ENCODE measurements around the gene NKG7. TPM values are rescaled to one million over a fixed set of nuclear protein-coding genes. Genes with fewer than 3 reads are reported as not detected.

NKG7 gene
- total RNA-seq, 1 donor from 2014 or later: 0.99 TPM

DNA sequence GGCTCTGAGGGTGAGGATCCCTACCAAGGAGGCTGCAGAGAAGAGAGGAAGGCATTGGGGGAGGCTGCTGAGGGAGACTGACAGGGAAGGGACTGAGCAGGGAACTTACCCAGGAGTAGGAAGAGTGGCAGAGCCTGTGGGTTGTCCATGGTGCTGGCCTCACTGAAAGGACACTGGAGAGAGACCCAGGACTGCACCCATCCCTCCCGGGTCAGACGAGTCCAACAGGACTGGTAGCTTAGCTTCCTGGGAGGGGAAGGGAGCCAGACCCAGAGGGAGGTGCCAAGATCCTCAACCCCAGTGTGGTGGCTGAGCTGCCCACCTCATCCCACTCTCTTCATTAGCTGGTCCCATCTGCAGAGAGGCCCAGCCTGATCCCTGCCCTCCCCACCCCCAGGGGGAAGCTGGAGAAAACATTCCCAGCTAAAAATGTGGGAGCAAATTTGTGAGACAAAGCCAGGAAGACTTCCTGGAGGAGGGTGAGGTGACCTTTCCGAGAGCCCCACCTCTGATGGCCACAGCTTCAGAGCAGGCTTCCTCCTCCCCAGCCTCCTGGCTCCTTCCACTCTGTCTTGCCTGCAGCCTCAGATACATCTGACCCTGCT lies 30.4 kb downstream of the NKG7 start, which contains the start of gene VSIG10L:
Gene VSIG10L, minus strand, starts transcription at position 164 of the 605 bp plus-strand sequence. Its CDS starts 15 bp downstream, at position 149.
- intact Hi-C loops (cut with micrococcal nuclease): no loop called here
- ATAC-seq: no peak
- DNase-seq: no peak

DNA sequence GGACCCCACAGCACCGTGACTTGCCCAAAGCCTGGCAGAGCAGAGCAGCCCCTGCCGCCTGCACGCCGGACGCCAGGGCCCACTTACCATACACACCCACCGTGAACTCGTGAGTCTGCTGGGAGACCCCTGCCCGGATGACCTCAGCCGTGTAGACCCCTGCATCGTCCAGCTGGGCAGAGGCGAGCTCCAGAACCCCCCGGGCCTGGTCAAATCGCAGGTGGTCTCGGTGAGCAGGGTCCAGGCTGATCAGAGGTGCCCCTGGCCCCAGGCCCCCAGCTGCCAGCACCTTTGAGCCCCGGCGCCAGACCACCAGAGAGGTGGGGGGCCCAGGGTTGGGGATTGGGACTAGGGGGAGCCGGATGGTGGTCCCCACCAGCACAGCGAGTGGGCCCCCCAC lies 31.4 kb downstream of the NKG7 start:
- ATAC-seq: no peak
- intact Hi-C loops (cut with micrococcal nuclease): no loop called here
- DNase-seq: no peak

DNA sequence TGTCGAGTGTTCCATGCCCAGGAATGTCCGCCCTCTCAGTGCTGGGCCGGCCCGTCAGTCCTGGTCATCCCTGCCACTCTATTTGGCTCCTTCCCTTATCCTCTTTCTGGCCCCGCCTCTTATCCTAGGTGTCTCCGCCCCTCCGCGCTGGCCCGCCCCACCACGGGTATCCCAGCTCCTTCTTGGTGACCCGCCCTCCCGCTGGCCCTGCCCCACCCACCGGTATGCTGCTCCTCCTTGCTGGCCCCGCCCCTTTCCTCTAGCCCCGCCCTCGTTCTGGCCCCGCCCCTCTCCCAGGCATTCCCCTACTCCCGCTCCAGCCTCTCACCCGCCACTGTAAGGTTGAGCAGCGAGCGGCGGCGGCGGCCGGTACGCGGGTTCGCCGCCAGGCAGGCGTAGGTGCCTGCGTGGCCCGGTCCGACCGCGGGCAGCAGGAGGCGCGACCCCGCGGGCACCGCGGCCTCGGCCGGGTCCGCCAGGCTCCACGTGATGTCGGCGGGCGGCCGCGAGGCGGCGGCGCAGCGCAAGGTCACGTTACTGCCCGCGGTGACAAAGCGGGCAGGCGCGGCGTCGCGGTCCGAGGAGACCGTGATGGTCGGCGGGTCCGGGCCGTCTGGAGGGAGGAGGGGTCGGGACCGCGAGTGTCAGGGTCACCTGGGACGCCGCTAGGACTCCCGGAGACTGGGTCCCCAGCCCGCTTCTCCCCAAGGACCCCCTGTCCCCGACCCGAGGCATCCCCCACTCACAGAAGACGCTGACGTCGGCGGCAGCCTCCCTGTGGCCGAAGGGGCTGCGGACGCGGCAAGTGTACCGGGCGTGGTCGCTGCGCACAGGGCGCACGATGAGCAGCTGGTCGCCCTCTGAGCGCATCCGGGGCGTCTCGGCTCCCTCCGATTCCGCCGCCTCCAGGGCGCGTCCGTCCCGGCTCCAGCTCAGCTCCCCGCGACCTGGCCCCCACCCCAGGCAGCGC lies 32.5 kb downstream of the NKG7 start:
- peak; percentile 96 for ATAC-seq
- DNase-seq: peak; percentile 98
- intact Hi-C loops (cut with micrococcal nuclease): loop anchor here (10.0 kb wide), 1 partner anchor 95 kb away; no protein-coding TSS in a partner anchor

DNA sequence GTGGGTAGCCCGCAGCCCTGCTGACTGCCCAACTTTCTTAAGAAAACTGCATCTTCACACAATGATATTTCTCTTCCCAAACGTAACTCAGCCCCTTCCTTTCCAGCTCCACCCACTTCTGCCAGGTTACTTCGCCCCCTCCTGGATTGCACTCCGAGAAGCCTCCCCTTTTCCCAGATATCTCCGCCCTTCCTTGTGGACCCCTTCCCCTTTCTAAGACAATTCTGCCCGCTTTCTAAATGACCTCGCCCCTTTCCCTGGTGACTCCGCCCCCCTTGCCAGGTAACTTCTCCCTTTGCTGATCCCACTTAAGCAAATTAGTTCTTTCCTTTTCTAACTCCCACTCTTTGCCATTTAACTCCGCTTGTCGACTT lies 33.2 kb downstream of the NKG7 start:
- no peak for ATAC-seq
- DNase-seq: no peak
- intact Hi-C loops (cut with micrococcal nuclease): loop anchor here (10.0 kb wide), 1 partner anchor 96 kb away; no protein-coding TSS in a partner anchor

DNA sequence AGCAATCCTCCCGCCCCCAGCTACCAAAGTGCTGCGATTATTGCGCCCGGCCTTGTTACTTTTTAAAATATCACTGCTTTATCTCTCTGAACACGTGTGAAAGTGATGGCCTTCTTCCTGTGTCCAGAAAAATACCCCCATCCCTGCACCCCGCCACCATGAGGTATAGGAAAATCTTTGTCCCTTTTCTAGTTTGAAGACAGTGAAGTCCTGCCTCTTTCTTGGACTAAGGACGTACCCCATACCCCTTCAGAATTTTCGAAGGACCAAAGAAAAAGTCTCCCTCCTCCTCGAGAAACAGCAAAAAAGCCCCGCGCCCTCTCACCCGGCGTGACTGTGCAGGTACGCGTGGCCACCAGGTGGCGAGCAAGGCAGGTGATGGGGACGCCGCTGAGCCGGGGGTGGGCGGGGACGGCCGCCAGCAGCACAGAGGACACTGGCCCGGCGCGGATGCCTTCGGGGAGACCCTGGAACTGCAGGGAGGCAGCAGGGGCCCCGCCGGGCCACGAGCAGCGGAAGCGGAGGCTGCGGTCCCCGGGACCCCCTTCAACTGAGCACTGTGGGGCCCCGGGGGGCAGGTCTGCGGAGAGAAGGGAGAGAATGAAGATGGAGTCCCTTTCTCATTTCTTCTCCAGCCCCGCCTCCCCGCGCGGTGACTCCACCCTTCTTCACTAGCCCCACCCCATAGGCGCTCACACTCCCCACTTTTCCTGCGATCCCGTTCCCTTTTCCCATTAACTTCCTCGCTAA lies 33.7 kb downstream of the NKG7 start:
- intact Hi-C loops (cut with micrococcal nuclease): loop anchor here (10.0 kb wide), 1 partner anchor 96 kb away; no protein-coding TSS in a partner anchor
- ATAC-seq: peak; percentile 78
- DNase-seq: peak; percentile 89

DNA sequence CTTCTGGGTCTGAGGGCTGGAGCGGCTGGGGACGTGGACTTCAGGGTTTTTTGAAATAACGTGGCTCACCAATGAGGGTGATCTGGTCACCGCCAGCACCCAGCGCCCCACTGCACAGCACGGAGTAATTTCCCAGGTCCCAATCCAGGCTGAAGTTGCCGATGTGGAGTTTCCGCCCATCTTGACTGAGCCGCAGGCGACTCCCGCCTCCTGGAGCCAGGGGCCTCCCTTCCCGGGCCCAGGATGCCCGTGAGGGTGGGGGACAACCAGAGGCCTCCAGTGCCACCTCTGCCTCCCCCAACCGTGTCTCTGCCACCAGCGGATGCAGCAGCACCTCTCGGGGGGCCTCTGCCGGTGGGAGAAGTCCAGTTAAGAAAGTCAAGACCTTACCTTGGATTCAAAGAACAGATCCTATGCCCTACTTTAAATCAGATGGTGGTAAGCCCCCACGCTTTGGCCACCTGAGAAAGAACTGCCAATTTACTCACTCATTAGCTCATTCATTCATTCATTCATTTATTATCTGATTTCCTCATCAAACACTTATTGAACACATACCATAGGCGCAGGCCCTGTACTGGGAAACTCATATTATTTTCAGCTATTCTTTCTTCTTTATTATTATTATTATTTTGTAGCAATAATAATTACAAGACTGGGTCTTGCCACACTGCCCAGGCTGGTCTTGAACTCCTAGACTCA lies 34.4 kb downstream of the NKG7 start:
- intact Hi-C loops (cut with micrococcal nuclease): loop anchor here (10.0 kb wide), 1 partner anchor 97 kb away; no protein-coding TSS in a partner anchor
- ATAC-seq: no peak
- no peak for DNase-seq

DNA sequence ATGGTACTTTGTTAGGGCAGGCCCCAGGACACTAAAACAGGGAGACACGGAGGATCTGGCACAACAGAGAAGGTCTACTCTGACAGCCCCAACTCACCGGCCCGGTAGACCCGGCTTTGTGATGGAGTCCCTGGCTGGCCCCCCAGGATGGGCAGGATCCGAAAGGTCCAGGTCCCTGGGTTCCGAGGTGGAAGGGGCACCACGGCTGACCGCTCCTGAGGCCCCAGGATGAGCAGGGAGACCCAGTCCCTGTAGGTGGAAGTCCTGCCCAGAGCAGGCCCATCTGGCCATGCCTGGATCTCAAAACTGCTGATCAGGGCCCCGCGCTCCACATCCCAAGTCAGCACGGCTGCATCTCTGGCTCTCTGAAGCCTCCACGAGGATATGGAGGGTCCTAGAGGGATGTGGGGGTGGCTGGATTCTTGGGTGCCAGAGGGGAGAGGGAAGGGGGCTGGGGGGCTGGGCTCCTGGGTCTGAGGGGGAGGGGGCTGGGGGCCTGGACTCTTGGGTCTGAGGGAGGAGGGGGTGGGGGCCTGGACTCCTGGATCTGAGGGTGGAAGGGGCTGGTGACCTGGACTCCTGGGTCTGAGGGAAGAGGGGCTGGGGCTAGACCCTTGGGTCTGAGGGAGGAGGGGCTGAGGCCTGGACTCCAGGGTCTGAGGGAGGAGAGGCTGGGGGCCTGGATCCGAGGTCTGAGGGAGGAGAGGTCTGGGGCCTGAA lies 35.2 kb downstream of the NKG7 start:
- DNase-seq: no peak
- intact Hi-C loops (cut with micrococcal nuclease): loop anchor here (10.0 kb wide), 1 partner anchor 98 kb away; no protein-coding TSS in a partner anchor
- no peak for ATAC-seq

DNA sequence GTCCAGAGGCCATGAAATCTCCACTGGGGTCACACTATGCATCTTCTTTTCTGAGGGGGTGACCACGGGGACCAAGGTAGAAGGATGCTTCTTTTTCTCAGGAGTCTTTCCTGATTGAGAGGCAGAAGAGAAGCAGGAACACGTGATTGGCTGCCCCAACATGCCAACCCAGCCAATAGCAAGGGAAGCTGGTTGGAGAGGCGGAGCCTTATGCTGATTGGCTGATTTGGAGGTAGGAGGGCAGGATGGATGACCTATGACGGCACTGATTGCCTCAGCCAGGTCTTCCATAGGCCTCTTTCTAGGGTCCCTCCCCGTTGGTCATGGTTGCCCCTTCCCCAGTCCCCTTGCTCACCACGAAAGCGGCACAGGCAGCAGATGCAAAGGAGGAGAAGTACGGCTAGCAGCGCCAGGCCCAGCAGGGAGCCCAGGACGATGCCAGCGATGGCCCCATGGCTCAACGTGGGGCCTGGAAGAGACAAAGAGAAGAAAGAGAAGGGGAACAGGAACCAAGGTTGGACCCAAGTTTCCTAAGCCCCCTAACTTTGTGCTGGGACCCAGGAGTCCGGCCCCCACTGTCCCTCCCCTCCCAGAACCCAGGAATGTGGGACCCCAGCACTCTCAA lies 38.5 kb downstream of the NKG7 start:
- DNase-seq: no peak
- intact Hi-C loops (cut with micrococcal nuclease): loop anchor here (10.0 kb wide), 1 partner anchor 101 kb away; no protein-coding TSS in a partner anchor
- ATAC-seq: no peak

DNA sequence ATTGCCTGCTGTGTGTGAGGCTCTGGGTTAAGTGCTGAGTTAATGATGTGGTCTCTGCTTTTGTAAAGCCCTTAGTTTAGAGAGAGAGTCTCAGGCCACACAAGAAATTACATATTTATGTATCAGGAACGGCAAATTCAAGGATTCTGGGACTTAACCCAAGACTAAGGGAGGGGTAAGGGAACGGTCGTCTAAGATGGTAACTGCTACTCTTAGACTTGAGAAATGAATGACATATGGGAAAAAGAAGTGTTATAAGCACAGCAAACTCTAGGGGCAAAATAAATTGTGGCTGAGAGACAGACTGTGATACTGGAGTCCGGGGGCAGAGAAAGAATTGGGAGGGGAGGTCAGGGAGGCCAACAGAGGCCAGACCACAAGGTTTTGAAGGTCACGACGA lies 40.7 kb downstream of the NKG7 start:
- no peak for DNase-seq
- intact Hi-C loops (cut with micrococcal nuclease): loop anchor here (10.0 kb wide), 1 partner anchor 103 kb away; no protein-coding TSS in a partner anchor
- no peak for ATAC-seq

DNA sequence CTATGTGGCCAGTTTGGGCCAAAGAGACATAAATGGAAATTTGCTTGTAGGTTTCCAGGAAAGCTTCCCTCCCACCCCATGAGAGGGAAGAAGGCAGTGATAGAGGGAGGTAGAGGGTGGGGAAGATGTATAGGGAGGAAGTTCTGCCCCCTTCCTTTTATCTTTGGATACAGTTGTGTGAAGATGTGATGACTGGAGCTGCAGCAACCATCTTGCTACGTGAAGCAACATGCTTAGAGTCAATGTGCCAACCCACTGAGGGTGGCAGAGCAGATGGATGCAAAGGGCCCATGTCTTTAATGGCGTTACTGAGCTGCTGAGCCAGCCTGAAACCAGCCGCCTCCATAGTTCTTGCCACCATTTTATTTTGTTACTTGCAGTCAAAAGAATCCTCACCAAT lies 41.3 kb downstream of the NKG7 start:
- no peak for ATAC-seq
- intact Hi-C loops (cut with micrococcal nuclease): loop anchor here (10.0 kb wide), 1 partner anchor 104 kb away; no protein-coding TSS in a partner anchor

DNA sequence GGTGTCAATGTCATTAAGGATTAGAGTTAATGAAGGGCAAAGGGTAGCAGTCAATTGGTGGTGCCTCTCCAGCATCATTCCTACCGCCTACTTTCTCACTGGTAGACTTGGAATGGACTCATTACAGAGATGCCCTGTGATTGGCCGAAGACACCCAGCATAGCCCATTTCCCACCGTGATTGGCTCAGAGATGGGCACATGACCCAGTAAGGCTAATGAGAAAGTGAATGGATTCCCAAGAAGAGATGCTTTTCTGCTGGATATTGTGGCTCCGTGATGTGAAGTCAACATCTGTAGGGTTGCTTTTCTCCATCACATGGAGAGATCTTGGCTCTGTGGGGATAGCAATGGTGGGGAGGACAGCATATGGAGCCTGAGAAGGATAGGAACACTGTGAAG lies 42.1 kb downstream of the NKG7 start:
- intact Hi-C loops (cut with micrococcal nuclease): loop anchor here (10.0 kb wide), 1 partner anchor 104 kb away; no protein-coding TSS in a partner anchor
- ATAC-seq (no peak), DNase-seq (no peak)

More for the DNA sequence above, 41.3 kb downstream of the NKG7 start:
- DNase-seq: no peak

DNA sequence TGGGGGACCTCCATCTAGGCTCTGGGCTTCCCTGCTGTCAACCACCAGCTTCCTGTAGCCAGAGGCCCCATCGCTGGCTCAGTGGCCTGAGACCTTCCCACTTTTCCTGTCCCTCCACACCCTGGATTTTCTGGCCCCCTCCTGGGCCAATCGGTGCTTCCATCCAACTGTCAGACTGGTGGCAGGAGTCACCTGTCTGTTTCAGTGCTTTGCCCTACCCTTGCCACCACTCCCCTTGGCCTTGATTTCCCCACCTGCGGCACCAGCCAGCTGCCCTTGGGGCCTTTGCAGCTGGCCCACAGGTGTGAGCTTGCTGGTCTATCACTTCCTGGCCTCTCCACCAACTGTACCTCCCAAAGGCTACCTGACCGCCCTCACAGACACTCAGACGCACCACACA lies 43.0 kb downstream of the NKG7 start:
- no peak for ATAC-seq
- intact Hi-C loops (cut with micrococcal nuclease): no loop called here

DNA sequence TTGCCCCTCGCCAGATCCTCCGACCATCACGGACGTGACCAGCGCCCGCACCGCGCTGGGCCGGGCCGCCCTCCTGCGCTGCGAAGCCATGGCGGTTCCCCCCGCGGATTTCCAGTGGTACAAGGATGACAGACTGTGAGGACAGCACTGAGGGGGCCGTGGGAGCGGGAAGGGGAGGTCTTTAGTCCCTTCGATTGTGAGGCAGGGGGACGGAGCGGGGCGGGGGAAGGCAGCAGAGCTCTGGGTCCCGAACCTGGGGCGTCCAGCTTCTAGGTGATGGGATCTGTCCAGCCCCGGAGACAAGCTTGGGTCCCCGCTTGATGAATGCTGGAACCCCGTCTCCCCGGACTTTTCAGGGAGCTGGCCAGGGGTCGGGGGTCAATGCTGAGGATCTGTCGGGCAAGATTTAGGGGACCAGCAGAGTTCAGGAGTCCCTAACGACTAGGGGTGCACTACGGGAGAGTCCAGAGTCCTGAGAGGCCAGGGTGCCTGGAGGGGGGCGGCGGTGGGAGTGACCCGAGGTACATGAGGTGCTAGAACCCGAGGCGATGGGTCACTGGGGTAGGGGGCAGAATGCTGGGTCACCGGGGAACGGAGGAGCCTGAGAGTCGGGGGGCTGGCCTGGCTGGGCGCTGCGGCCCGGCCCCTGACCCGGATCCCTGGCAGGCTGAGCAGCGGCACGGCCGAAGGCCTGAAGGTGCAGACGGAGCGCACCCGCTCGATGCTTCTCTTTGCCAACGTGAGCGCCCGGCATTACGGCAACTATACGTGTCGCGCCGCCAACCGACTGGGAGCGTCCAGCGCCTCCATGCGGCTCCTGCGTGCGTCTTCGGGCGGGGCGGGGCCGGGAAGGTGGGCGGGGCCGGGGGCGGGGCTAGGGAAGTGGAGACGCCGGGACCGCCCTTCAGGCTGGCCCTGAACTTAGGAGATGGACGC lies 45.1 kb downstream of the NKG7 start:
- peak; percentile 67 for ATAC-seq
- peak; percentile 66 for DNase-seq
- intact Hi-C loops (cut with micrococcal nuclease): no loop called here

More for the DNA sequence above, 43.0 kb downstream of the NKG7 start:
- no peak for DNase-seq

DNA sequence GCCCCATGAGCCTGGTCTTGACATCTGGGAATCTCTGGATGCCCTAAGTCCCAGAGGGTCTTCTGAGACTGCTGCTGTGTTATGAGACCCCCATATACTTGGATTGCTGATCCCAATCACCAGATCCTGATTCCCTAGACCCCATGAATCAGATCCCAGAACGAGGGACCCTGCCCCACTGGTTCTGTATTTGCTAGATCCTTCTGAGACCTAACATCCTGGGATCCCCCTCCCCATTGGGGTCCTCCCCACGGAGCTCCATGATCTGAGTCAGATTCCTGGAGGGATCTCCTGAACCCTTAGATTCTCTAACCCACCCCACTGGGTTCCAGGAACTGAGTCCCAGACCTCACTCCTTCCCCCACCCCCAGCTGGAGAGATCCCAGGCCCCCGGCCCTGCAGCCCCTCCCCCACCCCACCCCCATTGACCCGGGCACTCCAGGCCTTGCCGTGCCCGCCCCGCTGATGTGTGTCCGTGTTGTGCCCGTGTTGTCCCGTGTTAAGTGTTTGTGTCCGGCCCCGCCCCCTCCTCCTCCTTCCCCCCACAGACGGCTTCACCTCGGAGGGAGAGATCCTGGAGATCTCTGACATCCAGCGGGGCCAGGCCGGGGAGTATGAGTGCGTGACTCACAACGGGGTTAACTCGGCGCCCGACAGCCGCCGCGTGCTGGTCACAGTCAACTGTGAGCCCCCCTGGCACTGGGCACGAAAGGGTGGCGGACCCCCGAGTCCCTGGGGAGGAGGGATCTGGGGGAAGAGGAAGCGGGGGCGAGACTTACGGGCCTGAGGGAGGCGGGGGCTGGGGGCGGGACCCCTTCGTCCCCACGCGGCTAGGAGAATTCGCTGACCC lies 46.0 kb downstream of the NKG7 start:
- intact Hi-C loops (cut with micrococcal nuclease): no loop called here
- no peak for DNase-seq
- no peak for ATAC-seq

DNA sequence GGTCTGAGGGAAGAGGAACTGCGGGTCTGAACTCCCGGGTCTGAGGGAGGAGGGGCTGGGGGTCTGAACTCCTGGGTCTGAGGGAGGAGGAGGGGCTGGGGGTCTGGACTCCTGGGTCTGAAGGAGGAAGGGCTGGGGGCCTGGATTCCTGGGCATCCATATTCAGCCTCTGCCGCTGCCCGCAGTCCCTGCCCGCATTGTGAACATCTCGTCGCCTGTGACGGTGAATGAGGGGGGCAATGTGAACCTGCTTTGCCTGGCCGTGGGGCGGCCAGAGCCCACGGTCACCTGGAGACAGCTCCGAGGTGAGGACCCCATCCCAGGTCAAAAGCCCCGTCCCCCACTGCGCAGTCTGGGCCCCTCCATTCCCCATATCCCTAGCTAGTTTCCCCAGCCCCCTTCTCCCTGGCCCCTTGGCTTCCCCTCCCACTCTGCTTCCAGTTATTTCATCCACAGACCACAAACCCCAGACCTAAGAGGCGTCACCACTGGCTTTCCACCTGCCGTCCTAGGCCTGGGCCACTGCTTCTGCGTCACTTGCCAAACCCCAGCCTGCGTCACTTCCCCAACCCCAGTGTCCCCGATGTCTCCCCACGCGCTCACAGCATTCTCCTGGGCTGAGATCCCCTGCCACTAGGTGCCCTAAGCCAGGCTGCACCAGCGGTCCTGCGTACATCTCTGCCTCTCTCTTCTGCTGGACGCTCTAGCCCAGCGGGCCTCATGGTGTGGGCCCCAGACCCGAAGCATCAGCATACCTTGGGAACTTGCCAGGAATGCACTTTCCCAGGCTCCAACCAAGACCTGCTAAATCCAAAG lies 47.1 kb downstream of the NKG7 start:
- DNase-seq: no peak
- no peak for ATAC-seq
- intact Hi-C loops (cut with micrococcal nuclease): no loop called here

Measured in left ventricle myocardium superior (tissue), 1 donor.